HG03095 (cell line): ENCODE results near the gene EAF1.
"Not testable (repeated sequence)": the region's sequence is repeated elsewhere in the genome, so short reads cannot be mapped to it uniquely, and the experiment has no call there.

ENCODE experiments used
- ATAC-seq: cut with Tn5 transposase; IDR thresholded peaks from one replicate; pipeline ENCODE4 v1.9.1; 2021; ENCODE audit warnings: moderate library complexity; ENCODE audit not compliant: unreplicated experiment

EAF1 gene

GRCh38 chr3:15427182-15427880, at the start of gene EAF1, which contains the start of gene METTL6:
Gene EAF1 (plus strand): TSS chr3:15427598. CDS start chr3:15427780, 182 bp downstream.
Gene METTL6 (minus strand): TSS chr3:15427544. CDS start chr3:15426511, 1,033 bp downstream.
- peak; percentile 90 for ATAC-seq

GRCh38 chr3:15377961-15378791, 49.2 kb upstream of the EAF1 start:
- ATAC-seq, result peak; percentile 94

GRCh38 chr3:15380980-15381890, 46.2 kb upstream of the EAF1 start:
- ATAC-seq, result no peak

GRCh38 chr3:15382405-15382923, 44.9 kb upstream of the EAF1 start:
- ATAC-seq, result no peak

GRCh38 chr3:15384510-15385237, 42.7 kb upstream of the EAF1 start:
- peak; percentile 85 for ATAC-seq

- peak; percentile 10 for ATAC-seq
Measured at GRCh38 chr3:15385238-15385695, 42.1 kb upstream of the EAF1 start.

- no peak for ATAC-seq
Measured at GRCh38 chr3:15385901-15386653, 41.3 kb upstream of the EAF1 start.

- ATAC-seq, result not testable (repeated sequence)
Measured at GRCh38 chr3:15386654-15386955, 40.8 kb upstream of the EAF1 start.

- ATAC-seq, result no peak
Measured at GRCh38 chr3:15387171-15387581, 40.2 kb upstream of the EAF1 start.

GRCh38 chr3:15387735-15388134, 39.7 kb upstream of the EAF1 start:
- ATAC-seq, result no peak

GRCh38 chr3:15388335-15388734, 39.1 kb upstream of the EAF1 start:
- ATAC-seq, result not testable (repeated sequence)

GRCh38 chr3:15390460-15390859, 36.9 kb upstream of the EAF1 start:
- ATAC-seq, result no peak

- ATAC-seq, result no peak
Measured at GRCh38 chr3:15391007-15391406, 36.4 kb upstream of the EAF1 start.

GRCh38 chr3:15393252-15393651, 34.1 kb upstream of the EAF1 start:
- ATAC-seq, result not testable (repeated sequence)

- not testable (repeated sequence) for ATAC-seq
Measured at GRCh38 chr3:15398731-15399133, 28.7 kb upstream of the EAF1 start.

GRCh38 chr3:15399970-15400369, 27.4 kb upstream of the EAF1 start:
- ATAC-seq, result no peak

- no peak for ATAC-seq
Measured at GRCh38 chr3:15401936-15402335, 25.5 kb upstream of the EAF1 start.

GRCh38 chr3:15403495-15403894, 23.9 kb upstream of the EAF1 start:
- ATAC-seq, result no peak

GRCh38 chr3:15403965-15404364, 23.4 kb upstream of the EAF1 start:
- ATAC-seq, result no peak
